Nephron (organoid): ENCODE data around the gene TOP3B.

ENCODE experiments used
- H3K27ac Mint-ChIP-seq, 3 experiments: 2 replicates each; pipeline ENCODE4 v1.8.0; 2020; ENCODE audit warnings: mixed read lengths in 3 of 3, mild to moderate bottlenecking in 2 of 3, moderate library complexity in 1 of 3
- H3K27me3 Mint-ChIP-seq: 2 replicates; pipeline ENCODE4 v1.8.0; 2021; ENCODE audit warnings: low read depth, mild to moderate bottlenecking, moderate library complexity, mixed read lengths
- H3K36me3 Mint-ChIP-seq: 2 replicates; pipeline ENCODE4 v1.8.0; 2020; ENCODE audit warnings: low read depth, mixed read lengths
- H3K4me1 Mint-ChIP-seq: 2 replicates; pipeline ENCODE4 v1.8.0; 2020; ENCODE audit warnings: mixed read lengths
- H3K4me3 Mint-ChIP-seq, 3 experiments: 2 replicates each; pipeline ENCODE4 v1.8.0; 2020; ENCODE audit warnings: mild to moderate bottlenecking in 3 of 3, mixed read lengths in 3 of 3, moderate library complexity in 2 of 3
- H3K9me3 Mint-ChIP-seq: 2 replicates; pipeline ENCODE4 v1.8.0; 2020; ENCODE audit warnings: mixed read lengths
- CTCF ChIP-seq, 3 experiments: fragments of 200-600 bp; sonication (generic); IDR thresholded peaks; one replicate each; pipeline ENCODE4 v1.5.0; 2021; ENCODE audit warnings: antibody characterized with exemption in 3 of 3; ENCODE audit not compliant: unreplicated experiment in 3 of 3

Gene TOP3B

GRCh38 chr22:21974058-21974649 lies 8.4 kb downstream of the TOP3B start:
- Mint-ChIP-seq H3K9me3 (no peaks in the 10 kb centered on the region), H3K27ac (no peak overlapping the region), H3K4me1 (no peaks in the 10 kb centered on the region), H3K36me3 (peaks cover 46% of the 10 kb centered on the region), H3K4me3 (no peak overlapping the region), H3K27me3 (no peaks in the 10 kb centered on the region)
- no peak for TF ChIP-seq CTCF (IDR thresholded peaks at IDR 0.05; ENCODE audit: unreplicated experiment in 3 of 3)

- H3K4me1 Mint-ChIP-seq, result no peaks in the 10 kb centered on the region
- H3K9me3 Mint-ChIP-seq, result no peaks in the 10 kb centered on the region
- H3K36me3 Mint-ChIP-seq, result peaks cover 47% of the 10 kb centered on the region
- no peaks in the 10 kb centered on the region for H3K27me3 Mint-ChIP-seq
- H3K27ac Mint-ChIP-seq, result no peak overlapping the region
- H3K4me3 Mint-ChIP-seq, result no peak overlapping the region
- no peak for TF ChIP-seq CTCF (IDR thresholded peaks at IDR 0.05; ENCODE audit: unreplicated experiment in 3 of 3)
These were observed 9.8 kb downstream of the TOP3B start for GRCh38 chr22:21972806-21973205.

GRCh38 chr22:21972293-21972779 lies 10.3 kb downstream of the TOP3B start:
- no peak overlapping the region for H3K4me3 Mint-ChIP-seq
- no peaks in the 10 kb centered on the region for H3K4me1 Mint-ChIP-seq
- H3K27me3 Mint-ChIP-seq, result no peaks in the 10 kb centered on the region
- peak; percentile 77 to 78 (median 77) for TF ChIP-seq CTCF (IDR thresholded peaks at IDR 0.05; ENCODE audit: unreplicated experiment in 3 of 3)
- H3K27ac Mint-ChIP-seq, result no peak overlapping the region
- no peaks in the 10 kb centered on the region for H3K9me3 Mint-ChIP-seq
- peaks cover 50% of the 10 kb centered on the region for H3K36me3 Mint-ChIP-seq

- no peaks in the 10 kb centered on the region for H3K9me3 Mint-ChIP-seq
These were observed 10.7 kb downstream of the TOP3B start for GRCh38 chr22:21971858-21972275.

GRCh38 chr22:21970800-21971617 lies 11.6 kb downstream of the TOP3B start:
- Mint-ChIP-seq H3K36me3 (peaks cover 63% of the 10 kb centered on the region), H3K27ac (no peak overlapping the region), H3K4me3 (no peak overlapping the region), H3K4me1 (no peaks in the 10 kb centered on the region), H3K27me3 (no peaks in the 10 kb centered on the region), H3K9me3 (no peaks in the 10 kb centered on the region)
- TF ChIP-seq CTCF (IDR thresholded peaks at IDR 0.05; ENCODE audit: unreplicated experiment in 3 of 3), result no peak

More at GRCh38 chr22:21971858-21972275, 10.7 kb downstream of the TOP3B start:
- Mint-ChIP-seq H3K36me3 (peaks cover 54% of the 10 kb centered on the region), H3K27me3 (no peaks in the 10 kb centered on the region), H3K4me1 (no peaks in the 10 kb centered on the region), H3K4me3 (no peak overlapping the region), H3K27ac (no peak overlapping the region)
- TF ChIP-seq CTCF (IDR thresholded peaks at IDR 0.05; ENCODE audit: unreplicated experiment in 3 of 3), result no peak
